HG02763 (cell line): Measurements from ENCODE around the gene TBL1XR1.
"Not testable (repeated sequence)": the region's sequence is repeated elsewhere in the genome, so short reads cannot be mapped to it uniquely, and the experiment has no call there.

ENCODE experiments used
- ATAC-seq: cut with Tn5 transposase; IDR thresholded peaks from one replicate; pipeline ENCODE4 v1.9.1; 2021; ENCODE audit warnings: mild to moderate bottlenecking, moderate library complexity; ENCODE audit not compliant: unreplicated experiment

TBL1XR1 gene

GRCh38 chr3:177037241-177037640, 160.0 kb downstream of the TBL1XR1 start:
- no peak for ATAC-seq

- no peak for ATAC-seq
Measured at GRCh38 chr3:177035676-177036075, 161.6 kb downstream of the TBL1XR1 start.

GRCh38 chr3:177034832-177035475, 162.3 kb downstream of the TBL1XR1 start:
- ATAC-seq = no peak

- no peak for ATAC-seq
Measured at GRCh38 chr3:177026505-177027277, 170.6 kb downstream of the TBL1XR1 start.

- ATAC-seq = no peak
Measured at GRCh38 chr3:177015881-177016280, 181.4 kb downstream of the TBL1XR1 start.

GRCh38 chr3:177013681-177014280, 183.5 kb downstream of the TBL1XR1 start:
- no peak for ATAC-seq

GRCh38 chr3:177005718-177006405, 191.4 kb downstream of the TBL1XR1 start:
- no peak for ATAC-seq

- ATAC-seq = not testable (repeated sequence)
Measured at GRCh38 chr3:177000159-177000558, 197.1 kb downstream of the TBL1XR1 start.

GRCh38 chr3:176995946-176996345, 201.3 kb downstream of the TBL1XR1 start:
- ATAC-seq = no peak

GRCh38 chr3:176994891-176995781, 202.1 kb downstream of the TBL1XR1 start:
- no peak for ATAC-seq

- ATAC-seq = no peak
Measured at GRCh38 chr3:176994393-176994792, 202.9 kb downstream of the TBL1XR1 start.

- ATAC-seq = no peak
Measured at GRCh38 chr3:176992978-176993377, 204.3 kb downstream of the TBL1XR1 start.

GRCh38 chr3:176992565-176992964, 204.7 kb downstream of the TBL1XR1 start:
- no peak for ATAC-seq

GRCh38 chr3:176988795-176989194, 208.5 kb downstream of the TBL1XR1 start:
- ATAC-seq = no peak

GRCh38 chr3:176987901-176988650, 209.2 kb downstream of the TBL1XR1 start:
- ATAC-seq = no peak

GRCh38 chr3:176978441-176978840, 218.8 kb downstream of the TBL1XR1 start:
- no peak for ATAC-seq

- ATAC-seq = no peak
Measured at GRCh38 chr3:176977331-176977730, 220.0 kb downstream of the TBL1XR1 start.

- ATAC-seq = no peak
Measured at GRCh38 chr3:176976586-176976985, 220.7 kb downstream of the TBL1XR1 start.

GRCh38 chr3:176974279-176974678, 223.0 kb downstream of the TBL1XR1 start:
- no peak for ATAC-seq
